Fibroblast of lung (primary cell): ENCODE results near the gene FBXO4.

ENCODE experiments used
- EZH2 ChIP-seq: IDR thresholded peaks from 2 replicates; pipeline ENCODE4 v1.5.1; 2012; ENCODE audit warnings: low read length, control low read depth, mild to moderate bottlenecking; ENCODE audit errors: missing control alignments
- TF ChIP-seq, protein P1 (sequence below), 2 donors: IDR thresholded peaks in 1 of 2; conservative IDR thresholded peaks in 1 of 2; 1 replicate in 1 of 2; 2 replicates in 1 of 2; pipeline ENCODE4 v1.5.1; 2011 to 2012; ENCODE audit warnings: low read length in 2 of 2, control low read depth in 1 of 2, inconsistent platforms in 1 of 2, low read depth in 1 of 2, mild to moderate bottlenecking in 1 of 2

- TF ChIP-seq, protein P1, sequence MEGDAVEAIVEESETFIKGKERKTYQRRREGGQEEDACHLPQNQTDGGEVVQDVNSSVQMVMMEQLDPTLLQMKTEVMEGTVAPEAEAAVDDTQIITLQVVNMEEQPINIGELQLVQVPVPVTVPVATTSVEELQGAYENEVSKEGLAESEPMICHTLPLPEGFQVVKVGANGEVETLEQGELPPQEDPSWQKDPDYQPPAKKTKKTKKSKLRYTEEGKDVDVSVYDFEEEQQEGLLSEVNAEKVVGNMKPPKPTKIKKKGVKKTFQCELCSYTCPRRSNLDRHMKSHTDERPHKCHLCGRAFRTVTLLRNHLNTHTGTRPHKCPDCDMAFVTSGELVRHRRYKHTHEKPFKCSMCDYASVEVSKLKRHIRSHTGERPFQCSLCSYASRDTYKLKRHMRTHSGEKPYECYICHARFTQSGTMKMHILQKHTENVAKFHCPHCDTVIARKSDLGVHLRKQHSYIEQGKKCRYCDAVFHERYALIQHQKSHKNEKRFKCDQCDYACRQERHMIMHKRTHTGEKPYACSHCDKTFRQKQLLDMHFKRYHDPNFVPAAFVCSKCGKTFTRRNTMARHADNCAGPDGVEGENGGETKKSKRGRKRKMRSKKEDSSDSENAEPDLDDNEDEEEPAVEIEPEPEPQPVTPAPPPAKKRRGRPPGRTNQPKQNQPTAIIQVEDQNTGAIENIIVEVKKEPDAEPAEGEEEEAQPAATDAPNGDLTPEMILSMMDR (conservative IDR thresholded peaks at IDR 0.05 in 1 of 2, IDR thresholded peaks at IDR 0.05 in 1 of 2; ENCODE audit: low read depth in 1 of 2, low read length in 2 of 2), result no peak
- no peak for TF ChIP-seq EZH2
Observed at GRCh38 chr5:41954286-41954685, 29.2 kb downstream of the FBXO4 start.
